GM21390 (cell line): Measurements from ENCODE around the gene INPP5D.
A peak's percentile ranks its signal among the peaks of the same experiment; 100 is the strongest.
"Not testable (repeated sequence)": the region's sequence is repeated elsewhere in the genome, so short reads cannot be mapped to it uniquely, and the experiment has no call there.

Source experiments
- ATAC-seq: cut with Tn5 transposase; IDR thresholded peaks from one replicate; pipeline ENCODE4 v1.9.1; 2021; ENCODE audit not compliant: unreplicated experiment

INPP5D gene

DNA sequence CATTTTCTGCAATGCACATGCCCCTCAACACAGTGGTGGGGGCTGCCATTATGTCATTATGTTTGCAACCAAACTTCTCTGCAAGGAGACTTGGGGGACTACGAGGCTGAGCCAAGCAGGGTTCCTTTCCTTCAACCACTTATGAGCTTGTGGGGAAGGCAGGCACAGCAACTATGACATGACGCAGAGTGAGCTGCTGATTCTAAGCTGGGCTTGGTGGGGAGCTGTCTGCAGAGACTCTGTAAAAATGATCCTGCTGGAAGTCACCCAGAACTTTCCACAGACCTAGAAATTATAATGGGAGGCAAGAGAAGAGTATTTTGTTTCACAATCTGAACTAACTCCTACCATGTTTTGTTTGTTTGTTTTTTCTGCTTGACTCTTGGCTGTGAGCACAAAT, 55.6 kb downstream of the INPP5D start:
- ATAC-seq, result no peak

DNA sequence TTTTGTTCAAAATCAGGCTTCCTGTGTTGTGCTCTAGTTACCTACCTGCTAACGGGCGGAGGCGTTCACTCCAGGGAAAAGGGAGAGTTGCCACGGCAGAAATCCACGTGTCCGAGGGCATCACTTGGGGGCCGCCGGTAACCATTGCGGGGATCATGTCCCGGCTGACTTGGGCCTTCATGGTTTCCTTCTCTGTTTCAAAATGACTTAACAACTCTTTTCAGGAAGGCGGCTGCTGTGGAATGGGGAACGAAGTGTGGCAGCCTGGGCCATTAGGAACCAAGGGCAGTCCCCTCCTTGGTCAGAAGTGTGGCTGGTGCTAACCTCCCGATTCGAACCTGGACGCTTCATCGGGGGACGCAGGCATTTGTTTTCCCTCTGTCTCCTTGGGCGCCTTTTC, 56.8 kb downstream of the INPP5D start:
- ATAC-seq, result no peak

DNA sequence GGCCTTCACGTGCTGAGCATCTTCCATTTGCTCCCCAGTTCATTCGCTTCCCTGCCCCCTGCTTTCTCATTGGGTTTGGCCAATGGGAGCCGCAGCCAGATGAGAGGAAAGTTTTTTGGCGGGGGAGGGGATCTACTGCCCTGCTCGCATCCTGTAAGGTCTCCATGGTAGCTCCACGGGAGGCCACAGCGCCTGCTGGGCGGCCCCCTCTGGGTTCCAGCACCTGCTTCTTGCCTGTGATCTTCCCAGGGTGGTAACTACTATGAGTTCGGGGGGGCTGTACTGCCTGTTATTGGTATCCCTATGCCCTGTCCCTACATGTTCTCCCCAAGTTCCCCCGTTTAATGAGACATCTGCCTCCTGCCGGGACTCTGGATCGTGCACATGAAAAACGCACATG, 57.2 kb downstream of the INPP5D start:
- no peak for ATAC-seq

DNA sequence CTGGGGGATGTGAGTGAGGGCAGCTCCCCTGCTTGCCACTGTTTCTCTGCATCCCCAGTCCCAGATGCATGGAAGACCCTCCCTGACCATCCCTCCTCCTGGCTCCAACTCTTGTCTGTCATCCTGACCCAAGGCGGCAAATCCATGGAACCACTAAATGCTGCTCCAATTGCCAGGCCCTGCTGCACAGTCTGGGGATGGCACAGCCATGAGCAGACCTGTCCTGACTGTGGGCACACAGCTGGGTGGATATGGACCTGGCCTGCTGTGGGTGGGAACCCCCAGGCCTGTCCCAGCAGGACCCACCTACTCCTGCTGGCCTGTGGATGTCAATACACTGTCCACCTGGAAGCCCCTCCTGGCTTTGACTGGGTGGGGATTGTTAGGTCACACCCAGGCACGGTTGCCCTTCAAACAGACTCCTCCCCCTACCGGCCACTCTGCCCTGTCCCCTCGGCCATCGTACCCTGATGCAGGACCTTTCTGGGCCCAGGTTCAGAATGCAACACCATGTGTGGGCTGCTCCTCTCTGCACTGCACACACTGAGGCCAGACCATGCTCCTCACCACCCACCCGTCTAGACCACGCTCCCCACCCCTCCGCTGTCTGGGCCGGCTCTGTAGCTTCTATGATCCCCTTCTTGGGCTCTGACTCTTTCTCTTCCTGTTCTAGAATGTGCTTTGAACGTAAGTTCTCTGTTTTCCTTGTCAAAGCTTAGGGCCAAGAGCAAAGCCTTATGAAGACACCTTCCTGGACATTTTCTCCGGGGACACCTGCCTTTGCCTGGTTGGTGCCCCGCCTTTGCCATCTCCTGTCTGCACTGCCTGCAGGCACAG, 57.9 kb downstream of the INPP5D start:
- ATAC-seq, result no peak

- ATAC-seq, result no peak
These were observed 58.5 kb downstream of the INPP5D start for GRCh38 chr2:233118648-233119000.

DNA sequence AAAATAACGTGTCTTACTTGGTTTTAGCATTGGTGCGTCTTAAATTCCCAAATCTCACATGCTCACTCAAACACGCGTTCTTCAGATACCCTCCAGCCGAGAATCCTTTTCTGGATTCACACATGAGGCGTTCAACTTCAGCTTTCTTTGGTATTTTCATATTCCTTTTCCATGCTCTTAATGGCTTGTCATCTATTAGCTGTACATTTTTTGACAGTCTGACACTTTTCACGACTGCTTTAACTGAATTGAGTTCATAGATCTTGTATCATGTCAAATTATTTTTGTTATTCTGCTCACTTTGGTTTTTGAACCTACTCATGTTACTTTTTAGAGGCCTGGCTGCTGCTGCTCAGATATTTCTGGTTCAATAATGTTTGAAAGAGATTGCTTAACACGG, 59.0 kb downstream of the INPP5D start:
- ATAC-seq, result no peak

GRCh38 chr2:233119806-233120205, 59.7 kb downstream of the INPP5D start:
- ATAC-seq, result no peak

DNA sequence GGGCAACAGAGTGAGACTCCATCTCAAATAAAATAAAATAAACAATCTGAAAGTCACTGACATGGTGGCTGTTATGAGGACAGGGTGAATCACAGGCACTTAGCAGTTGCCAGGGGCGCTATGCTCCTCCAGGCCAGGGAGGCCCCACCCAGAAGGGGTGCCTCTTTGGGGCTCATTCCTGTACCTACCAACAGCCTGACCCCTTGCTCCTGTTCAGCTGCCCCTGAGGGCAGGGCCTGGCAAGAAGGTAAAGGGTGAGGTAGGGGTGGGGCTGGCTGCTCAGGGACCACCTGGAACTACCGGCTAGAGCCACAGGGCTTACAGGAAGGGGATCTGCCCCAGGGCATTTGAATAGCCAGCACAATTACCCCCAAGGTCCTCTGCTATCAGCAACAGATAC, 60.3 kb downstream of the INPP5D start:
- no peak for ATAC-seq

DNA sequence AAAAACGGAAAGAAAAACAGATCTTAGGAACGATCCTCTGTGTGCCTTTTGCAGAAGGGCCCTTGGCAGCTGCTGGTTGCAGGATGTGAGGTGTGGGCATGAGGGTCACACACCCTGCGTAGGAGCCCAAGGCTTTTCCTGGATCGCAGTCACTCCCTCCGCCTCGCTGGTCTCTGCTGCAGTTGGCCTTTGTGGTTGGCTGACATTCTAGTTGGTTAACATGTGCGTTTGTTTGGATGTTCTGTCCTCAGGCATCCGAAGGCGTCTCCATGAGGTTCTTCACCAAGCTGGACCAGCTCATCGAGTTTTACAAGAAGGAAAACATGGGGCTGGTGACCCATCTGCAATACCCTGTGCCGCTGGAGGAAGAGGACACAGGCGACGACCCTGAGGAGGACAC, 61.7 kb downstream of the INPP5D start:
- ATAC-seq, result no peak

DNA sequence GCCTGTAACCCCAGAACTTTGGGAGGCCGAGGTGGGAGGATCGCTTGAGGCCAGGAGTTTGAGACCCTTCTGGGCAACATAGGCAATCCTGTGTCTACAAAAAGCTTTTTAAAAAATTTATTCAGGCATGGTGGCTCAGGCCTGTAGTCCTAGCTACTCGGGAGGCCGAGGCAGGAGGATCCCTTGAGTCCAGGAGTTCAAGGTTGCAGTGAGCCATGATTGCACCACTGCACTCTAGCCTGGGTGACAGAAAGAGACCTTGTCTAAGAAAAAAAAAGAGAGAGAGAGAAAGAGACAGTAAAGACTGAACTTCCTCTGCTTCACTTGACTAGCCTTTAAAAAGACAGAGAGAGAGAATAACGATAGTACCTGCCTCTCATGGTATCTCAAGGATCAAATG, 62.4 kb downstream of the INPP5D start:
- no peak for ATAC-seq

- ATAC-seq, result not testable (repeated sequence)
These were observed 63.4 kb downstream of the INPP5D start for GRCh38 chr2:233123576-233123975.

- ATAC-seq, result peak; percentile 88
These were observed 64.4 kb downstream of the INPP5D start for GRCh38 chr2:233124421-233125080.

- no peak for ATAC-seq
These were observed 65.4 kb downstream of the INPP5D start for GRCh38 chr2:233125455-233126065.

DNA sequence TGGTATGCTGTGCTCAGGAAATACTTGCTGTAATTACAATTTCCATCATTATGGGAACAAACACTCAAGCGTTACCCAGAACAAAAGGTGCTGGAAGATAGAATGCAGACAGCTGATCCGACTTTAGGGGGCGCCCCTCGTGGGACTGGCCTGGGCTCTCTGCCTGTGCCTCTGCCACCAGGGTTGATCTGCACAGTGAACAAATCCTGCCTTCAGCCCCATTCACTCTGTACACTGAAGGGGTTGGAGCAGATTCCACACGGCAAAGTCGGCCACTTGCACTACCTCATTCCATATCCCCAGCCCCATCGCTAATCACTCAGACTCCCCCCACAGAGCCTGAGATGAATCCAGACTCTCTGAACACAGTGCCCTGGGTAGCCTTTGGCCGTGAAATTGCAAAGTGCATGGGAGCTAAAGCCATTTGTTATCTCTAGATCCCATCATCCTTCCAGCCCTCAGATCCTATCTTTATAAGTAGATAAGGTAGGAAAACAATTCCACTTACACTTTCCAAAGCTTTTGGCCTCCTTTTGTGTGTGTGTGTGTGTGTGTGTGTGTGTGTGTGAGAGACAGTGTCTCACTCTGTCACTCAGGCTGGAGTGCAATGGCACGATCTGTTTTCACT, 69.3 kb downstream of the INPP5D start:
- no peak for ATAC-seq

- no peak for ATAC-seq
These were observed 69.9 kb downstream of the INPP5D start for GRCh38 chr2:233130024-233130423.

DNA sequence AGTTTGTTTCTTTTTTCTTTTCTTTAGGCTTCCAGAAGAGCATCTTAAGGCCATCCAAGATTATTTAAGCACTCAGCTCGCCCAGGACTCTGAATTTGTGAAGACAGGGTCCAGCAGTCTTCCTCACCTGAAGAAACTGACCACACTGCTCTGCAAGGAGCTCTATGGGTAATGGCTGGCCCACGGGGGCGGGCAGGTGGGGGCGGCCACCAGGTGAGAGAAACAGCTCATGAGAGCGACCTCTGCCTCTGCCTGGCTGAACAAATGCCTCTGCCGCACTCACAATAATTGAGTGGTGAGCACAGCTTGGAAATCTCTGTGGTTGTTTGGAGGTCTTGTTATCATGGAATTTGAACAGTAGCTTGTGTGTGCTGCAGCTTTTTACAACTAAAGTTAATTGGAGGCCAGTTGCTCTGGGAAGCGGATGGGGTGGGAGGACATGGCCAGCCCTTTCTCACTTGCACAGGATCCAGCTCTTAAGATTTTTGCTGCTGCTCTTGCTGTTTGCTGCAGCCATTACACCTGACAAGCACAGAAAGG, 70.4 kb downstream of the INPP5D start:
- no peak for ATAC-seq

GRCh38 chr2:233131936-233132720, 72.0 kb downstream of the INPP5D start:
- no peak for ATAC-seq

DNA sequence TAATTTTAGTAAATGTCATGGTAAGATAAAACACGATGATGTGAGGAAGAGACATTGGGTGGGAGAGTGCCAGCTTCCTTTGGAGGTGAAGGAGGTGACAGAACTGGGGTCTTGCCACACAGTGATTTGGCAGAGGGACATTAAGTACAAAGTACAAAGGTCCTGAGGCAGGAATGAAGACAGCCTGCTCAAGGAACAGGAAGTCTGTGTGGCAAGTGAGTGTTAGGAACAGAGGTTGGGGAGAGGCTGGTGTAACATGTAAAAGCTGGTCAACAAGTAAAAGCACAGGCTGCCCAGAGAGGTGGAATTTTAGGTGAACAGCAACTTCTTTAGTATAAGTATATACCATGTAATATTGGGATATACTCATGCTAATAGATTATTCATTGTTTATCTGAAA, 73.1 kb downstream of the INPP5D start:
- no peak for ATAC-seq

GRCh38 chr2:233135421-233135820, 75.3 kb downstream of the INPP5D start:
- no peak for ATAC-seq

- no peak for ATAC-seq
These were observed 76.9 kb downstream of the INPP5D start for GRCh38 chr2:233137040-233137439.
